Measurements from ENCODE around the gene UBASH3A. TPM values are rescaled to one million over a fixed set of nuclear protein-coding genes. Genes with fewer than 3 reads are reported as not detected.

Gene UBASH3A
- total RNA-seq, 1 experiment from 2014 or later = not detected

GRCh38 chr21:42411197-42411869, 7.6 kb downstream of the UBASH3A start:
- peak; percentile 54 for DNase-seq (ENCODE audit: low read depth)

- DNase-seq (ENCODE audit: low read depth) = peak; percentile 79
Observed at GRCh38 chr21:42411891-42412635, 8.4 kb downstream of the UBASH3A start.

GRCh38 chr21:42412636-42412933, 8.9 kb downstream of the UBASH3A start:
- no peak for DNase-seq (ENCODE audit: low read depth)

GRCh38 chr21:42413093-42413492, 9.4 kb downstream of the UBASH3A start:
- DNase-seq (ENCODE audit: low read depth) = no peak

GRCh38 chr21:42413500-42413899, 9.8 kb downstream of the UBASH3A start:
- peak; percentile 24 for DNase-seq (ENCODE audit: low read depth)

- no peak for DNase-seq (ENCODE audit: low read depth)
Observed at GRCh38 chr21:42414066-42414465, 10.4 kb downstream of the UBASH3A start.

- no peak for DNase-seq (ENCODE audit: low read depth)
Observed at GRCh38 chr21:42414553-42414927, 10.8 kb downstream of the UBASH3A start.

GRCh38 chr21:42414928-42415769, 11.4 kb downstream of the UBASH3A start:
- peak; percentile 99 for DNase-seq (ENCODE audit: low read depth)

- DNase-seq (ENCODE audit: low read depth) = no peak
Observed at GRCh38 chr21:42417533-42417932, 13.8 kb downstream of the UBASH3A start.

GRCh38 chr21:42418886-42419285, 15.2 kb downstream of the UBASH3A start:
- no peak for DNase-seq (ENCODE audit: low read depth)

- DNase-seq (ENCODE audit: low read depth) = no peak
Observed at GRCh38 chr21:42419845-42420244, 16.1 kb downstream of the UBASH3A start.

GRCh38 chr21:42421018-42421793, 17.5 kb downstream of the UBASH3A start:
- DNase-seq (ENCODE audit: low read depth) = no peak

- DNase-seq (ENCODE audit: low read depth) = no peak
Observed at GRCh38 chr21:42423197-42423675, 19.5 kb downstream of the UBASH3A start.

GRCh38 chr21:42423685-42424084, 20.0 kb downstream of the UBASH3A start:
- DNase-seq (ENCODE audit: low read depth) = no peak

GRCh38 chr21:42424914-42425541, 21.3 kb downstream of the UBASH3A start:
- DNase-seq (ENCODE audit: low read depth) = no peak

GRCh38 chr21:42425591-42425990, 21.9 kb downstream of the UBASH3A start:
- DNase-seq (ENCODE audit: low read depth) = no peak

GRCh38 chr21:42426424-42426823, 22.7 kb downstream of the UBASH3A start:
- DNase-seq (ENCODE audit: low read depth) = no peak

GRCh38 chr21:42426876-42427480, 23.3 kb downstream of the UBASH3A start:
- DNase-seq (ENCODE audit: low read depth) = no peak

- DNase-seq (ENCODE audit: low read depth) = no peak
Observed at GRCh38 chr21:42427809-42428419, 24.2 kb downstream of the UBASH3A start.

- DNase-seq (ENCODE audit: low read depth) = no peak
Observed at GRCh38 chr21:42429021-42429420, 25.3 kb downstream of the UBASH3A start.

Measured in Daoy (cell line).